ENCODE measurements around the gene ISG20. TPM values are rescaled to one million over a fixed set of nuclear protein-coding genes. Genes with fewer than 3 reads are reported as not detected.

Gene ISG20
- total RNA-seq, 4 donors from 2014 or later, result 14.3 to 47.8 (median 35.1) TPM

- Histone ChIP-seq H3K27ac (no peak overlapping the region), H3K9me3 (no peaks in the 10 kb centered on the region), H3K4me1 (no peaks in the 10 kb centered on the region), H3K36me3 (no peaks in the 10 kb centered on the region), H3K4me3 (replicated peaks in 1 of 3) (no peak overlapping the region), H3K27me3 (no peaks in the 10 kb centered on the region)
- 80 to 88% methylated on average over 3 of the region's 3 CpGs for WGBS, 2 donors
- no peak for DNase-seq
- TF ChIP-seq CTCF (IDR thresholded peaks at IDR 0.05) (no peak), POLR2A (IDR thresholded peaks at IDR 0.05) (no peak)
- intact Hi-C loops (cut with DNase I), result no loop called here
Observed at GRCh38 chr15:88696254-88696653, 57.4 kb downstream of the ISG20 start.

GRCh38 chr15:88697276-88697675 lies 58.5 kb downstream of the ISG20 start:
- WGBS, 2 donors, result 78 to 83% methylated on average over 9 of the region's 9 CpGs
- no peak for DNase-seq
- no peaks in the 10 kb centered on the region for H3K9me3 ChIP-seq
- no peak for TF ChIP-seq POLR2A (IDR thresholded peaks at IDR 0.05)
- no peak for TF ChIP-seq CTCF (IDR thresholded peaks at IDR 0.05)
- intact Hi-C loops (cut with DNase I), result no loop called here
- no peaks in the 10 kb centered on the region for H3K27me3 ChIP-seq
- H3K4me1 ChIP-seq, result no peaks in the 10 kb centered on the region
- H3K27ac ChIP-seq, result no peak overlapping the region
- H3K36me3 ChIP-seq, result no peaks in the 10 kb centered on the region
- no peak overlapping the region for H3K4me3 ChIP-seq (replicated peaks in 1 of 3)

GRCh38 chr15:88699861-88700260 lies 61.0 kb downstream of the ISG20 start:
- WGBS, 2 donors, result 42 to 56% methylated on average over 1 of the region's 1 CpG
- intact Hi-C loops (cut with DNase I), result no loop called here
- Histone ChIP-seq H3K4me1 (no peaks in the 10 kb centered on the region), H3K9me3 (no peaks in the 10 kb centered on the region), H3K36me3 (no peaks in the 10 kb centered on the region), H3K27me3 (no peaks in the 10 kb centered on the region), H3K4me3 (replicated peaks in 1 of 3) (no peak overlapping the region), H3K27ac (no peak overlapping the region)
- TF ChIP-seq POLR2A (IDR thresholded peaks at IDR 0.05), result no peak
- TF ChIP-seq CTCF (IDR thresholded peaks at IDR 0.05), result no peak
- no peak for DNase-seq

GRCh38 chr15:88700716-88701115 lies 61.9 kb downstream of the ISG20 start:
- Histone ChIP-seq H3K27ac (no peak overlapping the region), H3K36me3 (no peaks in the 10 kb centered on the region), H3K4me3 (replicated peaks in 1 of 3) (no peak overlapping the region), H3K4me1 (peaks cover 0 to 5% of the 10 kb centered on the region in 2 donors), H3K27me3 (no peaks in the 10 kb centered on the region), H3K9me3 (no peaks in the 10 kb centered on the region)
- DNase-seq, result no peak
- 92 to 96% methylated on average over 2 of the region's 2 CpGs for WGBS, 2 donors
- TF ChIP-seq POLR2A (IDR thresholded peaks at IDR 0.05), result no peak
- no peak for TF ChIP-seq CTCF (IDR thresholded peaks at IDR 0.05)
- intact Hi-C loops (cut with DNase I), result no loop called here

GRCh38 chr15:88701561-88702095 lies 62.8 kb downstream of the ISG20 start:
- Histone ChIP-seq H3K4me1 (peaks cover 0 to 7% of the 10 kb centered on the region in 2 donors), H3K4me3 (replicated peaks in 1 of 3) (no peak overlapping the region), H3K27me3 (no peaks in the 10 kb centered on the region), H3K36me3 (no peaks in the 10 kb centered on the region), H3K27ac (no peak overlapping the region), H3K9me3 (no peaks in the 10 kb centered on the region)
- 77 to 94% methylated on average over 2 of the region's 2 CpGs for WGBS, 2 donors
- no peak for DNase-seq
- TF ChIP-seq POLR2A (IDR thresholded peaks at IDR 0.05) (no peak), CTCF (IDR thresholded peaks at IDR 0.05) (no peak)
- intact Hi-C loops (cut with DNase I), result no loop called here

Measured in thyroid gland (tissue), 4 donors.